HepG2 (cell line): Measurements from ENCODE around the gene HBEGF. TPM values are rescaled to one million over a fixed set of nuclear protein-coding genes. Genes with fewer than 3 reads are reported as not detected.

Experiments
- ATAC-seq: fragments of 200-7000 bp; cut with Tn5 transposase; 3 replicates; pipeline ENCODE4 v1.9.1; 2020; ENCODE audit warnings: mild to moderate bottlenecking, moderate library complexity
- BruUV-seq: library from RNA; stranded (reverse); fragments of 400-500 nt; replicated peaks from 2 replicates; lab custom pipeline; 2021; lab: Mats Ljungman, UMichigan
- CTCF ChIA-PET: fragments of 300-600 bp; formaldehyde crosslinking; extraction: SDS; loops from one replicate; lab custom pipeline; 2021; ENCODE audit warnings: low total read pairs, inconsistent platforms, low intra/inter-chr PET ratio; lab: Yijun Ruan, JAX
- POLR2A ChIA-PET: fragments of 350-600 bp; sonication (Branson Sonifier 250); formaldehyde crosslinking; loops from one replicate; lab custom pipeline; 2020; ENCODE audit warnings: antibody characterized with exemption, inconsistent platforms; lab: Yijun Ruan, JAX
- DNase-seq: peaks from one replicate; pipeline ENCODE4 v3.0.0-alpha.2; 2015; ENCODE audit warnings: low spot score
- FAIRE-seq: peaks from 3 replicates; lab custom pipeline; 2011; peaks lifted over from hg19 to GRCh38; lab: Jason Lieb, UNC
- H2AFZ ChIP-seq: one replicate; pipeline ENCODE4 v1.6.1; 2011; ENCODE audit warnings: low read length, inconsistent platforms
- H3K27ac ChIP-seq: fragments of 300-600 bp; 3 replicates; pipeline ENCODE4 v1.8.0; 2011; ENCODE audit warnings: mixed run types, mild to moderate bottlenecking, mixed read lengths, low read length, inconsistent platforms; ENCODE audit not compliant: insufficient read depth; ENCODE audit errors: extremely low read length
- H3K27me3 ChIP-seq, 2 experiments: fragments of 200-600 bp in 1 of 2; 2 replicates in 1 of 2; 3 replicates in 1 of 2; pipeline versions ENCODE4 v1.6.0 to v1.8.0; 2011; ENCODE audit warnings: low read length in 2 of 2, mild to moderate bottlenecking in 2 of 2, moderate library complexity in 2 of 2, inconsistent platforms in 1 of 2; ENCODE audit not compliant: insufficient read depth in 2 of 2, control insufficient read depth in 1 of 2
- H3K36me3 ChIP-seq, 2 experiments: fragments of 200-600 bp in 1 of 2; replicated peaks in 1 of 2; 2 replicates in 1 of 2; 3 replicates in 1 of 2; pipeline versions ENCODE4 v1.5.1 to v1.8.0; 2011; ENCODE audit warnings: low read length in 2 of 2, inconsistent platforms in 1 of 2; ENCODE audit not compliant: insufficient read depth in 2 of 2, control insufficient read depth in 1 of 2
- H3K4me1 ChIP-seq: 2 replicates; pipeline ENCODE4 v1.5.1; 2012; ENCODE audit warnings: low read length, inconsistent platforms; ENCODE audit not compliant: insufficient read depth
- H3K4me2 ChIP-seq: 2 replicates; pipeline ENCODE4 v1.6.0; 2011; ENCODE audit warnings: low read depth, low read length, inconsistent platforms
- H3K4me3 ChIP-seq, 3 experiments: fragments of 200-600 bp in 1 of 3; sonication (generic), shearing (Covaris generic) in 1 of 3; replicated peaks in 1 of 3; 2 replicates each; pipeline ENCODE4 v1.5.1; 2011 to 2016; ENCODE audit warnings: low read length in 3 of 3, inconsistent platforms in 2 of 3, low read depth in 2 of 3, mild to moderate bottlenecking in 2 of 3, control low read depth in 1 of 3, mixed read lengths in 1 of 3; ENCODE audit not compliant: insufficient read depth in 1 of 3
- H3K79me2 ChIP-seq: one replicate; pipeline ENCODE4 v1.6.1; 2011; ENCODE audit warnings: low read length, inconsistent platforms; ENCODE audit not compliant: insufficient read depth
- H3K9ac ChIP-seq: 2 replicates; pipeline ENCODE4 v1.6.0; 2011; ENCODE audit warnings: mild to moderate bottlenecking, low read depth, low read length, inconsistent platforms; ENCODE audit not compliant: insufficient read depth
- H3K9me3 ChIP-seq: 2 replicates; pipeline ENCODE4 v1.5.1; 2012; ENCODE audit warnings: mild to moderate bottlenecking, low read length
- H4K20me1 ChIP-seq: 2 replicates; pipeline ENCODE4 v1.6.0; 2011; ENCODE audit warnings: inconsistent platforms, mild to moderate bottlenecking, low read length, moderate library complexity; ENCODE audit not compliant: insufficient read depth
- FOXA3 ChIP-seq: IDR thresholded peaks from 2 replicates; pipeline ENCODE4 v1.6.1; 2016; ENCODE audit warnings: missing genetic modification reagents, missing compliant biosample characterization
- HNF4A ChIP-seq: sonication (generic); formaldehyde crosslinking; IDR thresholded peaks from 2 replicates; pipeline ENCODE4 v1.4.0; 2020; ENCODE audit warnings: missing genetic modification reagents
- KLF15 ChIP-seq: sonication (generic); formaldehyde crosslinking; IDR thresholded peaks from 2 replicates; pipeline ENCODE4 v1.8.1; 2023; ENCODE audit warnings: borderline replicate concordance, mild to moderate bottlenecking, inconsistent platforms, missing genetic modification reagents, mixed read lengths
- NR1H2 ChIP-seq: sonication (generic); formaldehyde crosslinking; IDR thresholded peaks from 2 replicates; pipeline ENCODE4 v1.8.1; 2022; ENCODE audit warnings: low read depth, missing genetic modification reagents, borderline replicate concordance
- NR2F1 ChIP-seq, 2 experiments: fragments of 450-650 bp in 1 of 2; formaldehyde crosslinking in 1 of 2; IDR thresholded peaks; 2 replicates each; pipeline versions ENCODE4 v1.5.0 to v1.6.1; 2016 to 2020; ENCODE audit warnings: mild to moderate bottlenecking in 1 of 2, missing compliant biosample characterization in 1 of 2, missing genetic modification reagents in 1 of 2, moderate library complexity in 1 of 2
- PRMT3 ChIP-seq: sonication (generic); formaldehyde crosslinking; IDR thresholded peaks from 2 replicates; pipeline ENCODE4 v1.8.1; 2022; ENCODE audit warnings: low read depth, mild to moderate bottlenecking, moderate library complexity, missing genetic modification reagents, borderline replicate concordance
- SAFB2 ChIP-seq: sonication (generic); formaldehyde crosslinking; IDR thresholded peaks from 2 replicates; pipeline ENCODE4 v1.5.1; 2020; ENCODE audit warnings: missing genetic modification reagents, low read depth, mild to moderate bottlenecking, borderline replicate concordance
- SOX6 ChIP-seq, 2 experiments: fragments of 450-650 bp in 1 of 2; sonication (generic) in 1 of 2; formaldehyde crosslinking in 1 of 2; IDR thresholded peaks; 2 replicates each; pipeline versions ENCODE4 v1.4.0 to v1.6.1; 2017 to 2020; ENCODE audit warnings: antibody characterized with exemption in 1 of 2, mild to moderate bottlenecking in 1 of 2, missing genetic modification reagents in 1 of 2
- ZNF660 ChIP-seq: sonication (generic); formaldehyde crosslinking; IDR thresholded peaks from 2 replicates; pipeline ENCODE4 v1.5.1; 2020; ENCODE audit warnings: mild to moderate bottlenecking, low read depth, missing genetic modification reagents, borderline replicate concordance
- WGBS: methylation state at CpG from one replicate; pipeline ENCODE4 v1.1.6; 2017; ENCODE audit warnings: low lambda C conversion rate; 5-methylcytosine and 5-hydroxymethylcytosine counted together
- in situ Hi-C: cut with HindIII; loops from 2 replicates; pipeline ENCODE4 v1.10.0; 2017; ENCODE audit warnings: low pct_unique_long_range_greater_than_20kb; ENCODE audit not compliant: extremely low pct_ligation_motif_present
- intact Hi-C: fragments of 100-400 bp; cut with micrococcal nuclease; formaldehyde crosslinking; loops from one replicate; pipeline ENCODE4 v1.10.0; 2022; ENCODE audit not compliant: unreplicated experiment
- polyA plus RNA-seq, 8 experiments: library from polyadenylated mRNA; depleted of rRNA in 3 of 8; stranded (reverse) in 7 of 8; unstranded in 1 of 8; fragments of >200 nt; fragmentation: Illumina TruSeq in 4 of 8; extraction: Trizol in 4 of 8; gene quantifications; 2 replicates each; pipeline versions ENCODE4 v1.2.1 to v1.2.3, GENCODE V29; 2011 to 2016; ENCODE audit warnings: low read depth in 4 of 8, missing spikeins in 1 of 8, mixed read lengths in 1 of 8; ENCODE audit not compliant: insufficient read depth in 1 of 8
- total RNA-seq, 5 experiments: library from RNA; depleted of rRNA; stranded (reverse); fragments of >200 nt; fragmentation: Illumina TruSeq; extraction: Trizol; gene quantifications; 2 replicates each; pipeline ENCODE4 v1.2.3, GENCODE V29; 2016; ENCODE audit warnings: low read depth in 1 of 5
- TF ChIP-seq, protein P1 (sequence below): sonication (generic); formaldehyde crosslinking; IDR thresholded peaks from 2 replicates; pipeline ENCODE4 v1.8.1; 2023; ENCODE audit warnings: mild to moderate bottlenecking, missing genetic modification reagents
- TF ChIP-seq, protein P2 (sequence below): sonication (generic); formaldehyde crosslinking; IDR thresholded peaks from 2 replicates; pipeline ENCODE4 v1.4.0; 2020; ENCODE audit warnings: missing genetic modification reagents

The HBEGF gene
- total and polyA plus RNA-seq, 2 of the 13 experiments (the other 11 are each of a cell fraction or from before 2014, with no cell fraction given), result 1.7 to 5.0 TPM

- no peaks in the 10 kb centered on the region; a peak in 1 of 5 replicates for H3K27me3 ChIP-seq
- ChIA-PET POLR2A (no interaction called here), CTCF (no interaction called here)
- DNase-seq, result no peak
- in situ Hi-C loops (no loop called here), intact Hi-C loops (loop anchor here (5.0 kb wide), 1 partner anchor 53 kb away; the partner anchor contains the start of gene HBEGF)
- no peak overlapping the region for H2AFZ ChIP-seq
- TF ChIP-seq SOX6 (IDR thresholded peaks at IDR 0.05), result no peak
- no peak for TF ChIP-seq SOX6 (CRISPR knock-in tag; IDR thresholded peaks at IDR 0.05)
- no peak for TF ChIP-seq KLF15 (CRISPR knock-in tag)
- TF ChIP-seq HNF4A (CRISPR knock-in tag), result no peak
- TF ChIP-seq PRMT3, result no peak
- peaks cover 2% of the 10 kb centered on the region; the same call in 1 of the 2 replicates for H4K20me1 ChIP-seq
- H3K36me3 ChIP-seq, result 0 out of 5 replicates have a peak, but pooled peaks cover 0 to 1% of the 10 kb centered on the region in 2 experiments
- FAIRE-seq, result no peak
- H3K4me3 ChIP-seq, result no peak overlapping the region; a peak in 1 of 6 replicates
- H3K9me3 ChIP-seq, result no peaks in the 10 kb centered on the region
- peak overlapping the region; percentile 65 for H3K4me2 ChIP-seq
- WGBS, result 91% methylated on average over 2 of the region's 2 CpGs
- peaks cover 92% of the 10 kb centered on the region for H3K4me1 ChIP-seq
- H3K27ac ChIP-seq, result peak overlapping the region; percentile 87
- ATAC-seq, result no peak
- no TSS peak for BruUV-seq
- H3K79me2 ChIP-seq, result peaks cover 92% of the 10 kb centered on the region
- 0 out of 2 replicates have a peak overlapping the region, but pooled peaks have one; percentile 72 for H3K9ac ChIP-seq
Measured at GRCh38 chr5:140294753-140295152, 51.6 kb downstream of the HBEGF start.

- intact Hi-C loops, result loop anchor here (5.0 kb wide), 1 partner anchor 54 kb away; the partner anchor contains the start of gene HBEGF
- peak overlapping the region; percentile 72 for H3K9ac ChIP-seq
- TF ChIP-seq ZNF660 (CRISPR knock-in tag), result no peak
- no peak for TF ChIP-seq NR2F1 (CRISPR knock-in tag; IDR thresholded peaks at IDR 0.05)
- no peak for TF ChIP-seq FOXA3 (CRISPR knock-in tag)
- TF ChIP-seq SAFB2, result no peak
- TF ChIP-seq, protein P1, sequence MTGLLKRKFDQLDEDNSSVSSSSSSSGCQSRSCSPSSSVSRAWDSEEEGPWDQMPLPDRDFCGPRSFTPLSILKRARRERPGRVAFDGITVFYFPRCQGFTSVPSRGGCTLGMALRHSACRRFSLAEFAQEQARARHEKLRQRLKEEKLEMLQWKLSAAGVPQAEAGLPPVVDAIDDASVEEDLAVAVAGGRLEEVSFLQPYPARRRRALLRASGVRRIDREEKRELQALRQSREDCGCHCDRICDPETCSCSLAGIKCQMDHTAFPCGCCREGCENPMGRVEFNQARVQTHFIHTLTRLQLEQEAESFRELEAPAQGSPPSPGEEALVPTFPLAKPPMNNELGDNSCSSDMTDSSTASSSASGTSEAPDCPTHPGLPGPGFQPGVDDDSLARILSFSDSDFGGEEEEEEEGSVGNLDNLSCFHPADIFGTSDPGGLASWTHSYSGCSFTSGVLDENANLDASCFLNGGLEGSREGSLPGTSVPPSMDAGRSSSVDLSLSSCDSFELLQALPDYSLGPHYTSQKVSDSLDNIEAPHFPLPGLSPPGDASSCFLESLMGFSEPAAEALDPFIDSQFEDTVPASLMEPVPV, result no peak
- TF ChIP-seq NR1H2 (CRISPR knock-in tag), result no peak
- TF ChIP-seq, protein P2, sequence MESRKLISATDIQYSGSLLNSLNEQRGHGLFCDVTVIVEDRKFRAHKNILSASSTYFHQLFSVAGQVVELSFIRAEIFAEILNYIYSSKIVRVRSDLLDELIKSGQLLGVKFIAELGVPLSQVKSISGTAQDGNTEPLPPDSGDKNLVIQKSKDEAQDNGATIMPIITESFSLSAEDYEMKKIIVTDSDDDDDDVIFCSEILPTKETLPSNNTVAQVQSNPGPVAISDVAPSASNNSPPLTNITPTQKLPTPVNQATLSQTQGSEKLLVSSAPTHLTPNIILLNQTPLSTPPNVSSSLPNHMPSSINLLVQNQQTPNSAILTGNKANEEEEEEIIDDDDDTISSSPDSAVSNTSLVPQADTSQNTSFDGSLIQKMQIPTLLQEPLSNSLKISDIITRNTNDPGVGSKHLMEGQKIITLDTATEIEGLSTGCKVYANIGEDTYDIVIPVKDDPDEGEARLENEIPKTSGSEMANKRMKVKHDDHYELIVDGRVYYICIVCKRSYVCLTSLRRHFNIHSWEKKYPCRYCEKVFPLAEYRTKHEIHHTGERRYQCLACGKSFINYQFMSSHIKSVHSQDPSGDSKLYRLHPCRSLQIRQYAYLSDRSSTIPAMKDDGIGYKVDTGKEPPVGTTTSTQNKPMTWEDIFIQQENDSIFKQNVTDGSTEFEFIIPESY (CRISPR knock-in tag), result no peak
Measured at GRCh38 chr5:140293849-140294100, 52.6 kb downstream of the HBEGF start.

More at GRCh38 chr5:140293849-140294100, 52.6 kb downstream of the HBEGF start:
- CTCF ChIA-PET, result no interaction called here
- no peak for DNase-seq
- Histone ChIP-seq H3K79me2 (peaks cover 95% of the 10 kb centered on the region), H4K20me1 (peaks cover 2% of the 10 kb centered on the region; the same call in 1 of the 2 replicates), H3K36me3 (no peaks in the 10 kb centered on the region), H3K4me1 (peaks cover 93% of the 10 kb centered on the region), H3K27me3 (no peaks in the 10 kb centered on the region; a peak in 1 of 5 replicates), H2AFZ (no peak overlapping the region), H3K4me3 (peak overlapping the region in 2 of 3 experiments; percentile 23 to 44; a peak in 3 of 6 replicates), H3K27ac (peak overlapping the region; percentile 87), H3K9me3 (no peaks in the 10 kb centered on the region), H3K4me2 (peak overlapping the region; percentile 65)
- BruUV-seq, result no TSS peak
- no peak for FAIRE-seq
- in situ Hi-C loops, result no loop called here
- ATAC-seq, result no peak
- 46% methylated on average over 1 of the region's 1 CpG for WGBS
- POLR2A ChIA-PET, result no interaction called here
